Embryonic facial prominence (tissue), 1 donor: Measurements from ENCODE around the gene VAV1.
A peak's percentile ranks its signal among the peaks of the same experiment; 100 is the strongest.

Experiments used
- DNase-seq: peaks from one replicate; pipeline ENCODE4 v3.0.0-alpha.2; 2016; ENCODE audit errors: extremely low spot score

Gene VAV1

GRCh38 chr19:6772028-6772865, at the start of gene VAV1:
TSS of gene VAV1 (plus strand) at chr19:6772708. CDS start at chr19:6772808, 100 bp downstream.
- no peak for DNase-seq

- no peak for DNase-seq
Measured at GRCh38 chr19:6723108-6723618, 49.3 kb upstream of the VAV1 start.

- DNase-seq, result no peak
Measured at GRCh38 chr19:6723738-6724137, 48.8 kb upstream of the VAV1 start.

DNA sequence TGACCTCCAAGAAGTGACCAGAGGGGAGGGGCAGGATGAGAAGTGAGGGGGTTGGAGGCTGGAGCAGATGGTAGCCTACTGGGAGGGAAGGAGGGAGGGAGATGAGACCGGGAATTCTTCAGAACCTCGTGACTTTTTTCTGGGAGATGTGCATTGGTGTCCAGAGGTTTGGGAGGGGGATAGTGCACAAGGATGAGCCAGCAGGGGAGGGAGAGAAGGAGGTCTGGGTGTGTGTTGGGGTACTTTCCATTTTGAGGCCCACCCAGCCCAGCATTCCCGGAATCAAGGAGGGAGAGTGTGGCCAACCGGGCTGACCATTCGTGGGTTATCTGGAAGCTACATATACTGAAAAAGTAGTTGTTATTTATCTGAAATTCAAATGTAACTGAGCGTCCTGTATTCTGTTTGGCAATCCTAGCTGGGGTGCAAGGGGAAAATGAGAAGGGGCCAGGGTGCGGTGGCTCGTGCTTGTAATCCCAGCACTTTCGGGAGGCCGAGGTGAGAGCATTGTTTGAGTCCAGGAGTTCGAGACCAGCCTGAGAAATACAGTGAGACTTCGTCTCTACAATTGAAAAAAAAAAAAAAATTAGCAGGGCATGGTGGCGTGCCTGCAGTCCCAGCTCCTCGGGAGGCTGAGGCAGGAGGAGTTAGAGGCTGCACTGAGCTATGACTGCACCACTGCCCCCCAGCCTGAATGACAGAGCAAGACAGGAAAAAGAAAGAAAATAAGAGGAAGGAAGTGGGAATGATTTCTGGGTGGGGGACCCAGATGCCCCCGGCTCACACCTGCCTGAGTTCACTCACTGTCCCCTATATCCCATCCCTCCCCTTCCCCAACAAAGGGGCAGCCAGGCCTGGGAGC, 47.6 kb upstream of the VAV1 start:
- no peak for DNase-seq

DNA sequence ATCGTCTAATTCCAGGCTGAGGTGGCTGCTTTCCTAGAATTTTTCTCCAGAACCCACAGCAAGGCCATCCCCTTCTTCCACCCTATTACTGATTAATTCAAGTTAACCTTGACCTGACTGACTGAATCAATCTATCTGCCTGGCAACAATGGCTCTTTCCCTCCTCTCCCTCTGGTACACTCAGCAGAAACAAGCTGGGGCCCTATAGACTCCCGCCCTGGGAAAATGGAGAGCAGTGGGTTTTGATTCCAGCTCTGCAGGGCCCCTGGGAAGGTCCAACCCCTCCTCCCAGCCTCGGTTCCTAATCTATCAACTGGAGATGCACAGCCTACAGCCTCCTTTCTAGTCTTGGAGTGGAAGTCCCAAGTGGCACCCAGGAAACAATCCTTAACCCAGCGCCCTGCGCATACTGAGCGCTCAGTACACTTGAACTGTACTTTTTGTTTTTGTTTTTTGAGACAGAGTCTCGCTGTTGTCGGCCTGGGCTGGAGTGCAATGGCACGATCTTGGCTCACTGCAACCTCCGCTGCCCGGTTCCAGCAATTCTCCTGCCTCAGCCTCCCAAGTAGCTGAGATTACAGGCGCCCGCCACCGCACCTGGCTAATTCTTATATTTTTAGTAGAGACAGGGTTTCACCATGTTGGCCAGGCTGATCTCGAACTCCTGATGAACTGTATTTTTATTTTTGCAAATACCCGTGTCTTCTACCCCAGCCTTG, 46.8 kb upstream of the VAV1 start:
- DNase-seq, result no peak

- DNase-seq, result no peak
Measured at GRCh38 chr19:6728346-6728745, 44.2 kb upstream of the VAV1 start.

GRCh38 chr19:6729573-6730152, 42.8 kb upstream of the VAV1 start:
- no peak for DNase-seq

DNA sequence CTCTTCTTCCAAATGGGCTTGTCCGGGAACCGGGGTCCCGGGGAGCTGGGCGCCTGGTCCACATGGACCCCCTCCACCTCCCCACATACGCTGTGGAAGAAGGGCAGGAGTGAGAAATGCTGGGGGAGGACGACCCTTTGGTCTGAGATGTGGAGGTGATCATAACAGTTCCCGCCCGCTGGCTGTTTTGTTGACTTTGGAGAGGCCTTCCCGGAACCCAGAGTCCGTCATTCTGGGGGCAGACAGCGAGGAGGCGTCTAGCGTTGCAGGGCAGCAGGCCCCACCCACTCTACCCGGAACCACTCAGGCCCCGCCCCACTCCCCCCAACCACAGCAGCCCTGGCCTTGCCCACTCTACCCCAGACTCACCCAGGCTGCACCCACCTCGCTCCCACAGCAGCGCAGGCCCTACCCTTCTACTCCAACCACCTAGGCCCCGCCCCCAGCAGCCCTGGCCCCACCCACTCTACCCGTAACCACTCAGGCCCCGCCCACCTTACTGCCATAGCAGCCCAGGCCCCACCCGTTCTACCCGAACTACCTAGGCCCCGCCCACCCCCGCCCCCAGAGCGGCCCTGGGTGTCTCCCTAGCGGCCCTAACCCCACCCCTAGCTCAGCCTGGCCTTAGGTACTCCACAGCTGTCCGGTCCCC, 42.2 kb upstream of the VAV1 start:
- no peak for DNase-seq

DNA sequence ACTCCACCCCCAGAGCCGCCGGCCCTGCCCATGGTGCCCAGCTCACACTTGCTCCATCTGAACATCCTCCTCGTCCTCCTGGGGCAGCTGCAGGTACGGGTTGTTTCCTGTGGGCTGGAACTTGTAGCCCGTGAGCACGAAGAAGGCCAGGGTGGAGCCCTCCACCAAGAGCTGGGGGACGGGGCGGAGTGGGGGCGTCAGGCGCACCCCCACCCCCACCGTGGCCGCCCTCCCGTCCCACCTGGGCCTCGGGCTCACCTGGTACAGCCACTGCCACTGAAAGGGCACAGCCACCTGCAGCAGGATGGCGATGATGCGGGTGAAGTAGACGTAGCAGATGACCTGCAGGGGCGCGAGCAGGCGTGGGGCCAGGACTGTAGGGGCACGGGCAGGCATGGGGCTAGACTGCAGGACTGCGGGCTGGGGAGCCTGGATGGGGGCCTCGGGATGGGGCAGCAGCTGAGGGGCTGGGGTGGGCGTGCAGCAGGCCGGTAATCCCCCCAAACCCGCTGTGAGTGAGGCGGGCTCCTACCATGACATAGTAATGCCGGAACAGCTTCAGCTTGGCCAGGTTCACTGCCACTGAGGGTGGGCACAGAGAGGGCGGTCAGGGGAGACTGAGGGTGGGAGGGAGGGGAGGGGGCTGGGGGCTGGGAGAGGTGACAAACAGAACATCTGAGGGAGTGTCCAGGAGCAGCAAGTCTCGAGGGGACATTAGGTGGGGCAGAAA, 41.4 kb upstream of the VAV1 start:
- no peak for DNase-seq

DNA sequence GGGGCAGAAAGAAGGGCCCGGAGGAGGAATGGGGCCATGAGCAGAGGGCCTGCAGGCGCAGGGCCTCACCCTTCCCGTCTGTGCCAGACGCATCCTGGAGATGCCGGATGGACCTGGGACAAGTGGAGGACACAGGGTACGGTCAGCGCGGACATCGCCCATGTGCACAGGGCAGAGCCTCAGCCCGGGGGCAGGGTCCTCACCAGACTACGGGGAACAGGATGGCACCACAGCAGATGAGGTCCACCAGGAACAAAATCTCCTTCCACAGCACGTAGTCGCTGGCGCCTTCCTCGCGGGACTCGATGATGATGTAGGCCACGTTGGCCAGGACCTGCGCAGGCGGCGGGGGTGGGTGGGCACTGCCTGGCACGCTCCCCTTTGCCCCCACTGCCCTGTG, 40.7 kb upstream of the VAV1 start:
- DNase-seq, result no peak

DNA sequence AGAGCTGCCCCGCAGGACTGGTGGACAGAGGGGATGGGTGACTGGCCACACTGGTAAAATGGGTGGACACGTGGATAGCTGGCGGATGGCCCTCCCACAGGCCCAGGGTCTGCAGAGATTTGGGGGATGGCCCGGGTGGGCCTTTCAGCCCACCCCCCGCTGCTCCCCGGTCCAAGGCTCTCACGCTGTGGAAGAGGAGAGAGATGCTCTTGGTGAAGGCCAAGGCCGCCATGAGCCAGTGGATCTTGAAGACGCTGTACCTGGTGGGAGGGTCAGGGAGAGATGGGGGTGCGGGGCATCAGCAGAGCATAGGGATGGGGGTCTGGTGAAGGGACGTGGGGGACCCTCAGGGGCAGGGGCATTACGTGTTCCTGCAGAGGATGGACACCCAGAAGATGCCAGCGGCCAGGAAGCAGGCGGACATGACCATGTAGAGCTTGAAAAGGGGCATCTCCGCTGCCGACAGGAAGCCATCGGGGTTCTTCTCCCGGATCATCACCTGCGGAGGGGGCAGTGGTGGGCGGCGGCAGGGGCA, 39.6 kb upstream of the VAV1 start:
- DNase-seq, result no peak

GRCh38 chr19:6733338-6734095, 39.0 kb upstream of the VAV1 start:
- DNase-seq, result no peak

DNA sequence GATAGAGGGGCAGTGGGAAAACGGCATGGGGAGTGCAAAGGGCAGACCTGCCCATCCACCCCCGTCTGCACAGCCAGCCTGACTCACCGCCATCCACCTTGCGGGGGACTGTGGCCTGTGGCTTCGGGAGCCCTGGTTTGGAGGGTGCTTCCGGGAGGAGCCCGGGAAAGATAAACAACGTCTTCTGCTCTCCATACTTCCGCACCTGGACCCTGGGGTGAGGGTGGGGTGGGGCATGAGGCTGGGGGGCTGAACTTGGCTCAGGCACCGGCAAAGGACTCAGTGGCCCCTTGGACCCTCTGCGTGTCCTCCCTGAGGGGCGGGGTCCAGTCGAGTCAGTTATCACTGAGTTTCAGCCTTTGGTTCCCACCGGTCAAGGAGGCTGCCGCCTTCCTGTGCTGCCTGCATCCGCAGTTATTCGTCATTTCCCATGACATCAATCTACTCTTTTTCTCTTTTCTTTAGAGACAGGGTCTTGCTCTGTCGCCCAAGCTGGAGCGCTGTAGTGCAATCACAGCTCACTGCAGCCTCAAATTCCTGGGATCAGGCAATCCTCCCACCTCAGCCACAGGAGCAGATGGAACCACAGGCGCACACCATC, 38.3 kb upstream of the VAV1 start:
- no peak for DNase-seq

GRCh38 chr19:6735181-6735911, 37.2 kb upstream of the VAV1 start:
- no peak for DNase-seq

DNA sequence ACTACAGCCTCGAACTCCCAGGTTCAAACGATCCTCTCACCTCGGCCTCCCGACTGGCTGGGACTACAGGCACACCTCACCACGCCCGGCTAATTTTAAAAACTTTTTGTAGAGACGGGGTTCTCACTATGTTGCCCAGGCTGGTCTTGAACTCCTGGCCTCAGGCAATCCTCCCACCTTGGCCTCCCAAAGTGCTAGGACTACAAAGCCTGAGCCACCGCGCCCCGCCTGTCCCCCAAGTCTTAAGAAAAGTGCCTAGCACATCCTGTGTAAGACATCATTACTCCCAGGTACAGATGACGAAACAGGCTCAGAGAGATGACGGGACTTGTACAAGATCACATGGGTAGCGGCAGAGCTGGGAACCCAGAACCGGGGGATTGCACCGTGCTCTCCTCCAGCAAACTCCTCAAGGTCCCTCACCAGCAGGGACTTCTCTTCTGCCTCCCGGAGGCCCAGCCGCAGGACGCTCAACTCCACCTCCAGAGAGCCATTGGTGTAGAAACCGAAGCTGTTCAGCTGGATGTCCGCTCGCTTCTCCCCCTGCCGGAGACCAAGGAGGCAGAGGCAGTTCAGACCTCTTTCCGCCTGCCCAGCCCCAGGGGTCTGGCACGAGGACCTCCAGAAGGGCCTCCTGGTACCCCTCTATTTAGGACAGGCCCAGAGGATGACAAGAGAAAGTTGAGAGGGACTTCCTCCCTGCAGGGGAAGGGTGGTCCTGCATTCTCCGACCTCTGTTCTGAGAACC, 36.2 kb upstream of the VAV1 start:
- DNase-seq, result no peak

DNA sequence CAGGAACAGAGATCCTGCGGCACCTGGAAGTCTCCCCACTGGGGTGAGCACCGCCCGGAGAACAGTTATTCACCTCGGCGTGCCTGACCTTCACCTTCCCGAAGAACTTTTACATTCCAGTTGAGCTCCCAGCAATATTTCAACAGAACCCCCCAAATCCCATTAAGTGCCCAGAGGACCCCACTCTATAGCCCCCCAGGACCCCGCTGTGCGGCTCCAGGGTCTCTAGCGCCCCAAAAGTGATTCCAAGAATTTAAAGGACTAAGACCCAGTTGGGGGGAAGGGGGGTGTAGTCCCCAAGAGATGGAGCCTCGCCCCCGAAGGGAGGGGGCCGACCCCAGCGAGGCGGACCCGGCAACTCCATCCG, 35.6 kb upstream of the VAV1 start:
- DNase-seq, result no peak

GRCh38 chr19:6737284-6737872, 35.1 kb upstream of the VAV1 start, which contains the start of gene GPR108:
TSS of gene GPR108 (minus strand) at chr19:6737580. CDS start at chr19:6737576, 4 bp downstream.
- peak; percentile 100 for DNase-seq
